HEK293T (cell line): ENCODE results near the gene C16orf74.

Experiments
- CTCF ChIA-PET: fragments of 350-600 bp; formaldehyde crosslinking; extraction: SDS; loops from one replicate; lab custom pipeline; 2021; ENCODE audit warnings: antibody characterized with exemption, inconsistent platforms; lab: Yijun Ruan, JAX
- POLR2A ChIA-PET: fragments of 350-600 bp; formaldehyde crosslinking; extraction: SDS; loops from one replicate; lab custom pipeline; 2020; ENCODE audit warnings: antibody characterized with exemption, inconsistent platforms; lab: Yijun Ruan, JAX
- DNase-seq: peaks from one replicate; pipeline ENCODE4 v3.0.0; 2012; ENCODE audit warnings: mixed read lengths; ENCODE audit errors: extremely low spot score
- ARNT ChIP-seq: fragments of 450-650 bp; IDR thresholded peaks from 2 replicates; pipeline ENCODE4 v1.6.1; 2017; ENCODE audit warnings: mild to moderate bottlenecking
- BHLHE40 ChIP-seq: fragments of 450-650 bp; IDR thresholded peaks from 2 replicates; pipeline ENCODE4 v1.6.1; 2016; ENCODE audit warnings: mild to moderate bottlenecking, moderate library complexity, borderline replicate concordance
- CTBP1 ChIP-seq: fragments of 450-650 bp; IDR thresholded peaks from 2 replicates; pipeline ENCODE4 v1.6.1; 2016; ENCODE audit warnings: borderline replicate concordance
- ELF4 ChIP-seq: fragments of 450-650 bp; IDR thresholded peaks from 2 replicates; pipeline ENCODE4 v1.6.1; 2017; ENCODE audit warnings: antibody characterized with exemption
- FOXA1 ChIP-seq: fragments of 450-650 bp; IDR thresholded peaks from 2 replicates; pipeline ENCODE4 v1.6.1; 2016; ENCODE audit warnings: mild to moderate bottlenecking
- FOXK2 ChIP-seq: fragments of 450-650 bp; IDR thresholded peaks from 2 replicates; pipeline ENCODE4 v1.6.1; 2016; ENCODE audit warnings: mild to moderate bottlenecking
- FOXM1 ChIP-seq: fragments of 450-650 bp; IDR thresholded peaks from 2 replicates; pipeline ENCODE4 v1.6.1; 2017; ENCODE audit warnings: mild to moderate bottlenecking, borderline replicate concordance
- HDGF ChIP-seq: fragments of 450-650 bp; IDR thresholded peaks from 2 replicates; pipeline ENCODE4 v1.6.1; 2017; ENCODE audit warnings: antibody characterized with exemption, borderline replicate concordance
- L3MBTL2 ChIP-seq: fragments of 450-650 bp; conservative IDR thresholded peaks from 2 replicates; pipeline ENCODE4 v1.6.1; 2016; ENCODE audit warnings: mild to moderate bottlenecking
- LEF1 ChIP-seq: fragments of 450-650 bp; IDR thresholded peaks from 2 replicates; pipeline ENCODE4 v1.6.1; 2017; ENCODE audit warnings: mild to moderate bottlenecking, borderline replicate concordance
- NFRKB ChIP-seq: fragments of 450-650 bp; IDR thresholded peaks from 2 replicates; pipeline ENCODE4 v1.6.1; 2016; ENCODE audit warnings: mild to moderate bottlenecking, moderate library complexity
- PKNOX1 ChIP-seq: fragments of 450-650 bp; IDR thresholded peaks from 2 replicates; pipeline ENCODE4 v1.6.1; 2016
- SP1 ChIP-seq: fragments of 450-650 bp; IDR thresholded peaks from 2 replicates; pipeline ENCODE4 v1.6.1; 2017
- SUZ12 ChIP-seq: fragments of 450-650 bp; IDR thresholded peaks from 2 replicates; pipeline ENCODE4 v1.6.1; 2016; ENCODE audit warnings: mild to moderate bottlenecking
- TARDBP ChIP-seq: fragments of 450-650 bp; IDR thresholded peaks from 2 replicates; pipeline ENCODE4 v1.6.1; 2016
- ZNF384 ChIP-seq: fragments of 450-650 bp; IDR thresholded peaks from 2 replicates; pipeline ENCODE4 v1.6.1; 2016

C16orf74 gene

GRCh38 chr16:85796599-85796998, 45.7 kb upstream of the C16orf74 start:
- TF ChIP-seq FOXA1, result no peak
- no peak for TF ChIP-seq PKNOX1
- no peak for TF ChIP-seq BHLHE40
- TF ChIP-seq FOXM1, result no peak
- TF ChIP-seq ELF4, result no peak
- TF ChIP-seq ZNF384, result no peak
- TF ChIP-seq CTBP1, result no peak
- no peak for TF ChIP-seq L3MBTL2
- TF ChIP-seq ARNT, result no peak
- TF ChIP-seq HDGF, result no peak
- TF ChIP-seq SP1, result no peak
- TF ChIP-seq SUZ12, result no peak
- no peak for TF ChIP-seq FOXK2
- no peak for TF ChIP-seq TARDBP
- TF ChIP-seq LEF1, result no peak
- TF ChIP-seq NFRKB, result no peak
- no peak for DNase-seq
- ChIA-PET POLR2A (no interaction called here), CTCF (no interaction called here)

DNA sequence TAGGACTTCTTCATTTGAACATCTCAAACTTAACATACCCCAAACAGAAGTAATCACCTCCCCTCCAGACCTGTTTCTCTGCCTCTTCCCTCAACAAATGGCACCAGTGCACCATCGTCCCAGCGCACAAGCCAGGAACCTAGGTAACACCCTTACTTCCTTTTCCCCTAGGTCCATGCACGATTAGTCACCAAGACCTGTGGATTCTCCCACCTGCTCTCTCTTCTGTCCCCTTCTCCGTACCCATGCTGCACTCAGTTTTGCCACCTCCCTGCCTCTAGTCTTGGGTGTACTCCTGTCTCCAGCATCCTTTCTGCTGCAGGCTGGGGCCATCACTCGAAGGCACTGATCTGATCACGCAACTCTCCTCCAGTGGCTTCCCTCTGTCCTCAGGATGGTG, 45.3 kb upstream of the C16orf74 start:
- TF ChIP-seq NFRKB (no peak), FOXK2 (no peak), L3MBTL2 (no peak), SP1 (no peak), HDGF (no peak), ZNF384 (no peak), FOXA1 (no peak), FOXM1 (no peak), PKNOX1 (no peak), SUZ12 (no peak), ELF4 (no peak)
- CTCF ChIA-PET, result no interaction called here
- POLR2A ChIA-PET, result no interaction called here
- no peak for DNase-seq

- no peak for DNase-seq
- TF ChIP-seq ZNF384 (no peak), TARDBP (no peak), FOXM1 (no peak), LEF1 (no peak), PKNOX1 (no peak), FOXA1 (no peak), CTBP1 (no peak), ELF4 (no peak), SUZ12 (no peak), HDGF (no peak), L3MBTL2 (no peak), SP1 (no peak), BHLHE40 (no peak), NFRKB (no peak), FOXK2 (no peak), ARNT (no peak)
- ChIA-PET POLR2A (no interaction called here), CTCF (no interaction called here)
These were observed 43.8 kb upstream of the C16orf74 start for GRCh38 chr16:85794696-85795095.

DNA sequence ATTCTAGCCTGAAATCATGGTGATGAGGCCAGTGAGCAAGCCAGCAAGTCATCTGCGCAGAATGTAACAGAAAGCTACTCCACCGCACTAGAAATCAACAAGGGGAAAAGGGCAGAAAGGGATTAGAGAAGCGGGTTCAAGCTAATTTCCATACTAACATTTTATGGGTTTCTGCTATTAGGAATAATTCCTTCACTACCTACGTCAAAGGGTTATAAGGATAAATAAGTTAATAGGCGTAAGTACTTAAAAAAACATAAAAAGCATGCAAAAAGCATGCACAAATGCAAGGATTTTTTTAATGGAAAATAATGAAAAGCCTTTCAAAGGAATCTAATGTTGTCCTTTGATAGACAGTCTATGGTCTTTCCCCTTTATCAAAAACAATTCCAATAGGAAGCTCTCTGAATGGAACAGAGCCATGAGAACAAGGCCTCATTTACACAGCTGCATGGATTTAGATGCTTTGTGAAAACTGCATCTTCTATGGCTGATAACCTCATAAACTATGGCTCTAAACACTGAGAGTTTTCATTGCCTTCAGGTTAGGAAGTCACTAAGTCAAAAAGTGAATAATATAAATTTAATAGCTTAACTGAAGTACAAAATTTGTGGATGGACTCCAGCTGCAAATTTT, 42.9 kb upstream of the C16orf74 start:
- CTCF ChIA-PET, result no interaction called here
- DNase-seq, result no peak
- TF ChIP-seq LEF1 (no peak), FOXA1 (no peak), FOXK2 (no peak), BHLHE40 (no peak), TARDBP (no peak), FOXM1 (no peak), SP1 (no peak), NFRKB (no peak), ELF4 (no peak), PKNOX1 (no peak), HDGF (no peak), SUZ12 (no peak), L3MBTL2 (no peak), ARNT (no peak), CTBP1 (no peak), ZNF384 (no peak)
- POLR2A ChIA-PET, result no interaction called here

GRCh38 chr16:85789773-85790172, 38.9 kb upstream of the C16orf74 start:
- CTCF ChIA-PET, result interaction anchor here (0.7 kb wide), 1 partner anchor 52 kb away, joined by 3 read pairs; no protein-coding TSS in a partner anchor
- DNase-seq, result no peak
- TF ChIP-seq FOXK2 (no peak), HDGF (no peak), ELF4 (no peak), ARNT (no peak), SUZ12 (no peak), LEF1 (no peak), TARDBP (no peak), NFRKB (no peak), PKNOX1 (no peak), CTBP1 (no peak)
- POLR2A ChIA-PET, result no interaction called here
